RPMI8226 (cell line): ENCODE data around the gene LRRC74A.
A peak's percentile ranks its signal among the peaks of the same experiment; 100 is the strongest.

Experiments
- DNase-seq: peaks from one replicate; pipeline ENCODE4 v3.0.0-alpha.2; 2015

LRRC74A gene

DNA sequence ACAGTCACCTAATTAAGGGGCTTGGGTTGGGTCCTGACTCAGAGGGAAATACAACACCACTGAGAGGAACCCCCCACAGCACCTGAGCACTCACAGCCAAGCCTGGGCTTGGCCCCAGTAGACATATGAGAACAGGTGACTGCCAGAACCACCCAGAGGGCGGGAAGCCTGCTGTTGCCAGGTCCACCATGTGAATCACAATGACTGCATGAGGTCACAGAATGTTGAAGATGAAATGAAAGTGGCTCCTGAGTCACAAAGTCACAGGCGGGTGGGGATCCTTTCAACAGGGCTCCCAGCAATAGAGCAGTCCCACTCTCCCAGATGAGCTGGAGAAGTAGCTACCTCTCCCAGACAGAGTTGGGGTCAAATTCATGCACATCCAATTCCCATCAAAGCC, at the start of gene LRRC74A:
Gene LRRC74A (plus strand): TSS at position 287 of the 400 bp plus-strand sequence. CDS start 290 bp downstream, outside the sequence.
- no peak for DNase-seq

DNA sequence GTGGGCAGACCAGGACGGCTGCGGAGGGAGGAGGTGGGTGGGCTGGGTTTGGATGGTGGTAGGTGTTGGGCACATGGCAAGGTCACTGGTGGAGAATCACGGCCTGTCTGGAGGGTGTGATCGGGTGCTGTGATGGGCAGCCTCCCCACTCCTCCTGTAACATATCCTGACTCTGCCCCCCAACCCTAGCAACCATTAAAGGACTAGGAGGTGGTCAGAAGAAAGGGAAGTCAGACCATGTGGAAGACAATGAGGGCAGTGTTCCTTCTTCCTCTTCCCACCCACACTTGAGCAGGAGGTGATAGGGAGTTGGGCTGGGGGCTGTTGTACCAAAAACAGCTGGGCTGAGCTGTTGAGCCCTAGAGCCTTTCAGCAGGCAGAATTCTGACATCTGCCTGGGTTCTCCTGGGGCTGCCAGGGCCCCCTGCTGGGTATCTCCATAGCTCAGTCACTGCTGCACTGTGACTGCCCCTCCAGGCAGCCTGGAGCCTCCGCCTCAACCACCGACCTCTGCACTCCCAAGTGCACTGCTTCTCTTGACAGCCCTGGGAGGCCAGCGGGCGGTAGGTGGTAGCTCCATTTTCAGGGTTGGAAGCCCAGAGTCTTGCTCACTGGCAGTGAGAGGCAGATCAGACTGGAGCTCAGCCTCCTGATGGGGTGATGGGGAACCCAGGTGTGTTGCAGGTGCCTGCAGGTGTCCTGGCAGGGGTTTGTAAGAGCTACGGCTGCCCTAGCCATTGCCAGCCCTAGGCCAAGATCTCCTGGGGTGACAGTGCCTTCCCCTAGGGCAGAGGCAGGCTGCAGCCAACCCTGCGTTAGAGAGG, 49.6 kb upstream of the LRRC74A start:
- DNase-seq = peak; percentile 41

DNA sequence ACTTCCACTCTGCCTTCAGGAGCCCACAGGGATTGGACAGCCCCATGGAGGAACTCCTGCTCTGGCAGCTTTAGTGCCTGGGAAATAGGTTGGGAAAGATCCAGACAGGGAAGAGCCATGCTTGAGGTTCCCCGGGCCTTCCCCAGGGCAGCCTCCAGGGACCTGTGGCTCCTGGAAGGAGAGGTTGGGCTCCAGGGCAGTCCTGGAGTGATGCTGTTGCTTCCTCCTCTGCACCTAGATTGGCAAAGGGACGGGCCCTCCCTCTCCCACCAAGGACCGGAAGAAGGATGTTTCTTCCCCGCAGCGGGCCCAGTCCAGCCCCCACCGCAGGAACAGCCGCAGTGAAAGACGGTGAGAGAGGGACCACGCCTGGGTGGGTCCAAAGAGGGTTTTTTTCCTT, 48.5 kb upstream of the LRRC74A start:
- no peak for DNase-seq

DNA sequence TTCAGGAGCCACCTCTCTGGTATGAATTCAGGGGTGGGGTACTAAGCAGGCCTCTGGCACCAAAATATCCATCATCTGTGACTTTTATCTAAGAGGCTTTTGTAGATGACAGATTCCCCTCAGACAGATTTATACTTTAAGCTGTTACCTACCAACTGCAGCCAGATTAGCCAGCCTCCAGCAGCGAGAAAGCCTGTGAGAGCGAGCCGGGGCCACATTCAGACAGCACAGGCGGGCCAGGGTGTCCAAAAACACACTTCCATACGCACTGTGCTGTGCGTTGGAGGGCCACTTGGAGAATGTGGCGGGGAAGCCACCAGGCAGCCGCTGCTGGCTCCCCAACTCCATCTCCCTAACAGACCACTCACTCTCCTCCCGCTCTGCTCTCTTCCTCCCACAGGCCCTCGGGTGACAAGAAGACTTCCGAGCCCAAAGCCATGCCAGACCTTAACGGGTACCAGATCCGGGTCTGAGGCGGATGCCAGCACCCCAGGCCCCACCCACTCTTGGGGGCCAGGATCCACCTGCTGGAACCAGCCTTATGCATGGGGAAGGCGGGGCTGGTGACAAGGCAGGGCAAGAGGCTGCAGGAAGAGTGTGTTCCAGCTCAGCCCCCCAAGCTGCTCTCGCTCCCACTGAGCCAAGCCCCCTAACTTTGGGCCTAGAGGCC, 47.5 kb upstream of the LRRC74A start:
- no peak for DNase-seq

- no peak for DNase-seq
Measured at GRCh38 chr14:76779221-76780057, 46.8 kb upstream of the LRRC74A start.

GRCh38 chr14:76780058-76780345, 46.2 kb upstream of the LRRC74A start:
- no peak for DNase-seq

GRCh38 chr14:76780360-76780759, 45.8 kb upstream of the LRRC74A start:
- no peak for DNase-seq

DNA sequence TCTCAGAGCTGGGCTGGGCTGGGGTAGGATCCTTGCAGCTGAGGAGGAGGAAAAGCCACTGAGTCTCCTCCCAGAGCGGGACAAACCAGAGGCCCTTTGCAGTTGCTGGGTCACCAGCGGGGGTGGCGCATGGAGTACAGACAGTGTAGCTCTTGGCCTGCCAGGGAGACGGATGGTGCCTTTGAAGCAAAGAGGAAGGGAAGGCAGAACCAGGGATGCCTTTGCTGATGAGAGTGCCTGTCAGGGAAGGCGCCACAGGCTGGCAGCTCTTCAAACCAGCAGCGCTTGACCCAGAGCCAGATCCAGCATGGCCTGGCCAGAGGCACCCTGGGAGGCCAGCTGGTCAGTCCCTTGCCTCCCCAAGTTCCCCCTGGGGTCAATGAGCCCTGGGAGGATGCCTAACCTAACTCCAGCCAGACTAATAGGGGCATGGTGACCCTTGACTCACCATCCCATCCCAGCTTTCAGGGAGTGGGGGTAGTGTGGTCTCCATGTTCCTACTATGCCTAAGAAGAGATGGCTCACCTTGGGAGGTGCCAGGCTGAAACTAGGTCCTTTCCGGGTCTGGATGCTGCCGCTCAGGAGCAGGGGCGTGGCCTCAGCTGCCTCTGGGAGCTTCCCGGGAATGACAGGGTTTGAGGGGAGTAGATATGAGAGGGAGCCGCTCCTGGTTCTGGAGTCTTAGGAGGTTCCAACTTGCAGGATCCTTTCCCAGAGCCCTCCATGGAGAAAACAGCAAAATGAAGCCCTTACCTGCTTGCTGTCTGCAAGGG, 45.1 kb upstream of the LRRC74A start:
- DNase-seq = no peak

DNA sequence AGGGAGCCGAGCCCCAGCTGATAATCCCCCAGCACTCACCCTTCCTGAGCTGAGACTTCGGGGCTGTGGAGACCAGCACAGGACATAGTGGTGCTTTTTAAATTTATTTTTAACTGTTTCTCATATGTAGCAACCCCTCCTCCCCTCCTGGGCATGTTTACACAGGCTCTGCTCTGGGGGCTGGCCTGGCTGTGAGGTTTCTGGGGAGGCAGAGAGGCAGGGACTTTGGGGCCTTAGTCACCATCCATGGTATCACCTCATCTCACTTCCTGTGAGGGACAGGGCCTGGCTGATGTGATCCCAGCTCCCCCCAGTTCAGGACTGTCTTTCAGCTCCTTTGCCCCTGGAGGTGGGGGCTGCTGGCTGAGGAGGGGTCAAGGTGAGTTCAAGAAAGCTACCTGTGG, 44.6 kb upstream of the LRRC74A start:
- DNase-seq = no peak

- no peak for DNase-seq
Measured at GRCh38 chr14:76782115-76782884, 43.9 kb upstream of the LRRC74A start.

DNA sequence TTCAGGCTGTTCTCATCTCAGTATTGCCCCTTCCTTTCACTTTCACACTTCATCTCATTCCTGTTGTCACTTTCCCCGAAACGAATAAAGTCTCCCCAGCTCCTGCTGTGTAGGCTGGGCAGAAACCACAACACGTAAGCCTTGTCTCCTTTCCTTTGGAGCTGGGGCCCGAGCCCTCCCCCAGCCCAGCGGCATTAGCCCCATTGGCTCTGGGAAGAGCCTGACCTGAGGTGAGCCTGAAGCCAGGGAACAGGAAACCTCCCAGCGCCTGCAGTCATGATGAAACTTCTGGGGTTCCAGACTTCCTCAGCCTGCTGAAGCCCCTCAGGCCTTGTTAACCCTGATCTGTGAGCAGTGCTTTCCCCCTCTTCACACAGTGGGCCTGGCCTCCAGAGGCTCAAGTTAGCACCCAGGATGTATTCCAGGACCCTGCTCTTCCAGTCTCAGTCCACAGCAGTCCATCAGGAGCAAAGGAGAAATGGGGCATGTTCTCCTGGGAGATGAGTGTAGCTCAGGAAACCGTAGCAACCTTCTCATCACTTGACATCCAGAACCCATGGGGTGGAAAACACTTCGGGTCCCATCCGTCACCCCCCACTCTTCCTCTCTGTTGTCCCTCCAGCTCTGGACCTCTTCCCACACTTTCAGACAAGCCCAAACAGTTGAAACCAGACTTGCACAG, 43.2 kb upstream of the LRRC74A start:
- no peak for DNase-seq

- DNase-seq = no peak
Measured at GRCh38 chr14:76784266-76784874, 41.8 kb upstream of the LRRC74A start.

- peak; percentile 63 for DNase-seq
Measured at GRCh38 chr14:76784881-76785280, 41.3 kb upstream of the LRRC74A start.

DNA sequence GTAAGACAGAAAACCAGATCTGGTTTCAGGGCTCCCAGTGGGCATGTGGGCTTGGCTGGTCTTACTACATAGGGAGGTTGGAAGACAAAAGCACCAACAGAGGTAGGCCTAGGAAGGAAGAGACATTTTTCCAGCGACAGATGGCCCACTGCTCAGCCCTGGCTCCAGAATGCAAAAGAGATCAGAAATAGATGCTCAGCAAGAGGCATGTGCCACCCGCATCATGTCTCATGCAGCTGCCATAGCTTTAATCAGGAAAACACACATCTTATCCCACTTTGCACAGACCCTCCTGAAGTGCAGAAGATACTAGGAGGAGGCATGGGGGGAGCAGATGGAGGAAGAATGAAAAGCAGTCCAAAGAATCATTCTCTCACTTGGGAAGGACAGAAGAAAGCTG, 39.6 kb upstream of the LRRC74A start:
- no peak for DNase-seq

- DNase-seq = no peak
Measured at GRCh38 chr14:76792422-76792821, 33.8 kb upstream of the LRRC74A start.

DNA sequence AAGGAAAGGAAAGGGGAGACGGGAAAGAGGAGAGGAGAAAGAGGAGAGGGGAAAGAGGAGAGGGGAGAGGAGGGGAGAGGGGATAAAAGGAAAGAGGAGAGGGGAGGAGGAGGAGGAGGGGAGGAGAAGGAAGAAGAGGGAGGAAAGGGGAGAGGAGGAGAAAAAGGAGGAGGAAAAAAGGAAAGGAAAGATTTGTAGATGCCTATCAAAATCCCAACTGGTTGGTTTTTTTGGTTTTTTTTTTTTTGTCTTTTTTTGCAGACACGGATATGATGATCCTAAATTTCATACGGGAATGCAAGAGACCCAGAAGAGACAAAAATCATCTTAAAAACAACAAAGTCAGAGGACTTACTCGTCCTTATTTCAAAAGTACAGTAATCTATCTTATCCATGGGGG, 32.9 kb upstream of the LRRC74A start:
- no peak for DNase-seq

DNA sequence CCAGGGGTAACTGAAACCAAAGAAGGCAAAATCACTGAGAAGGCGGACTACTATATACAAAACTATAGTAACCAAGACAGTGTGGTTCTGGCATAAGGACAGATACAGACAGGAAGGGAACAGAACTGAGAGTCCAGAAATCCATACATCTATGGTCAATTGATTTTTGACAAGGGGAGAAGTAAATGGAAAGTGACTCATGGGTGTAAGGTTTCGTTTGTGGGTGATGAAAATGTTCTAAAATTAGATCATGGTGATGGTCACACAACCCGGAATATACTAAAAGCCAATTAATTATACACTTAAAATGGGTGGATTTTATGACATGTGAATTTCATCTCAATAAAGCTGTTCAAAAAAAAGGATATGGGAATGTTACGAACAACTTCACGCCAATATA, 32.3 kb upstream of the LRRC74A start:
- DNase-seq = no peak

DNA sequence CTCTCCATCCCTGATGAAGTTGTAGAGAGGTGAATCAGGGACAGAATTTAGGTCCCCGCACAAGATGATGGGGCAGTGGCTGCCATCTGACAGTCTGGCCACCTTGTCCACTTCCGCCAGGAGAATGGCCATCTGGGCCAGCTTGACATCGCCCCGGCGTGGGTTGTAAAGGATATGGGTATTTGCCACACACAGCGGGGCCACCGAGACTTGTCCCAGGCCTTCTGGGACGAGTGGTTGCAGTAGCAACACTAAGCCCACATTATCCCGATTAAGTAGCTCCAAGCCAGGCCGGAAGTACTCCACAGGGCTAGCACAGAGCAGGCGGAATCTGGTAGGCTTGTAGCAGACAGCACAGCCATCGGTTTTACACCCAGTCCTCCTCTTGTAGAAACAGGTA, 19.8 kb upstream of the LRRC74A start:
- DNase-seq = no peak

DNA sequence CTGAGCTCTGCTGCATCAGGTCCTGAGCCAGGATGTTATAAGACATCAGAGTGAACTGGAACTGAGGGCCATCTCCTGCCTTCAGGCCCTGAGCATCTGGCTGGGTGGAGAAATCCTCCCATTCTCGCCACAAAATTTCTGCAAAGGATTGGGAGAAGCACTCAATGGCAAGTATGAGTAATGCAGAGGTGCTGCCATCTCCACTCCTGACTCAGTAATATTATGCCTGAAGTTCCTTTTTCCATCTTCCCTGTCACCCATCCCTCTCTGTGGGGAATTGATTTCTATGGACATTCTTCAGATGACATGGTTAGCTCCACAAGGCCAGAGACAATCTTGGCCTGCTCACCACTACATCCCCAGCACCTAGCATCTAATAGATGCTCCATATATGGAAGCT, 18.2 kb upstream of the LRRC74A start:
- DNase-seq = no peak

DNA sequence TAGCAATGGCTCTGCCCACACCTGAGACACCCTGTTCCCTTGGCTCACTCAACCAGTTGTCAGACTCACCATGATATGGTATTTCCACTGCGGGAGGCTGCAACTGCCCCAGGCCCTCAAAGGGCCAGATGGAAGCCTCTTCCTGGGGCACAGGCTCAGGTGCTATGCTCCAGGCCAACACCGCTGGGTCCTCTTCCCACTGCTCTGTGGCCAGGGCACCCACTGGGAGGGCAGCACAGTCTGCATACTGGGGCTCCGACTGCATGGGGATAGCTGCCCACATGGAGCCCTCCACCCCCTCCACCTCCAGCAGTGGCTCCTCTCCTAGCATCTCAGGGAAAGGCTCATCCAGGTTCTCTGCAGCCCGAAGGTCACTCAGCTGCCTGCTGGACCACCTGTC, 17.2 kb upstream of the LRRC74A start:
- no peak for DNase-seq

GRCh38 chr14:76810525-76810924, 15.7 kb upstream of the LRRC74A start:
- DNase-seq = no peak
